BJ (cell line): ENCODE results near the gene LRRC8A. TPM values are rescaled to one million over a fixed set of nuclear protein-coding genes. Genes with fewer than 3 reads are reported as not detected.

Experiments used
- CTCF ChIA-PET: fragments of 350-600 bp; formaldehyde crosslinking; extraction: SDS; loops from one replicate; lab custom pipeline; 2021; ENCODE audit warnings: antibody characterized with exemption, inconsistent platforms; lab: Yijun Ruan, JAX
- POLR2A ChIA-PET: fragments of 300-600 bp; sonication (Branson Sonifier 250); formaldehyde crosslinking; extraction: SDS; loops from one replicate; lab custom pipeline; 2021; ENCODE audit warnings: antibody characterized with exemption; lab: Charles Lee
- DNase-seq: peaks from one replicate; pipeline ENCODE4 v3.0.0-alpha.2; 2011; ENCODE audit warnings: low read depth
- H3K27me3 ChIP-seq: 2 replicates; pipeline ENCODE4 v1.6.0; 2011; ENCODE audit warnings: low read length; ENCODE audit not compliant: control insufficient read depth, insufficient read depth
- H3K36me3 ChIP-seq: 2 replicates; pipeline ENCODE4 v1.5.1; 2011; ENCODE audit warnings: low read length; ENCODE audit not compliant: control insufficient read depth, insufficient read depth
- H3K4me3 ChIP-seq: 2 replicates; pipeline ENCODE4 v1.5.1; 2011; ENCODE audit warnings: low read depth, mild to moderate bottlenecking, control low read depth, low read length
- polyA plus RNA-seq: library from polyadenylated mRNA; depleted of rRNA; stranded (reverse); fragments of >200 nt; gene quantifications from 2 replicates; pipeline ENCODE4 v1.2.3, GENCODE V29; 2011
- TF ChIP-seq, protein P1 (sequence below): IDR thresholded peaks from 2 replicates; pipeline ENCODE4 v1.5.1; 2011; ENCODE audit warnings: low read depth, mild to moderate bottlenecking, control low read depth, inconsistent platforms, low read length, moderate library complexity; ENCODE audit not compliant: insufficient read depth

The LRRC8A gene
- polyA plus RNA-seq, 1 experiment: 56.2 TPM

DNA sequence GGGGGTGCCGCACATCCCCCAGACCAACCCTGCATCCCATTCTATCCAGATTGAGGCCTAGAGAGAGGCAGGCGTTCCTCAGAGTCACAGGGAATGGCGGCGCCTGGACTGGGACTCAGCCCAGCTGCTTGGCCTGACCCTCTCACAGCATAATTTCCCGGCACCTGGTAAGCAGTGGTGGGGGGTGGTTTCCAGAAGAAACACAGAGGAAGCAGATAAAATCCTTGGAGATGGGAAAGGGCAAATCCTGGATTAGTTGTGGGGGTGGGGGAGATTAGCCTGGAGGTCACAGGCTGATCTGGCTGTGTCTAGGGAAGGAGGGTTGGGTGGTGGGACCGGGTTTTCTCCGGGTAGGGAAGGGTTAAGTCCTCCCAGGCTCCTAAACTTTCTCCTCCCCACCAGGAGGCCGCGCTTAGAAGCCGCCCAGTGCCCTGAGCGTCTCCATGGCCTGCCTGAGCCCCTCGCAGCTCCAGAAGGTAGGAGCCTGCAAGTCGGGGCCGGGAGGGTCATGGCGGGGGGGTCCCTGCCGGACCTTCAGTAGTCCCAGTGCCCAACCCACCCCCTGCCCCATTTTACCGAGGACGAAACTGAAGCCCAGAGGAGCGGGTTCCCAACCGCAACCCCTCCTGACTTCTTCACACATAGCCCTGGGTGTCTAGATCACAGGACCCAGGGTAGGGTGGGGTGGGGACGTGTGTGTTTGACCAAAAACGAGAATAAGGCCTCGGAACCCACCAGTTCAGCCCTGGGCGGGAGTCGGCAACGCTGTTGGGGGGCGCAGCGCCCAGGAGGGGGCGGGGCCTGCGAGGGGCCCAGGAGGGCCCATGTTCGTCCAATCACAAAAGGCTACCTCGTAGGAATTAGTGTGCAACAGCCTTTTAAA lies 40.2 kb downstream of the LRRC8A start:
- peak overlapping the region; percentile 53 for H3K4me3 ChIP-seq
- peaks cover 7% of the 10 kb centered on the region for H3K36me3 ChIP-seq
- ChIA-PET CTCF (interaction anchor here (0.6 to 9.9 kb wide), 7 partner anchors 10 to 104 kb away, joined by 3 to 228 read pairs (median 3); partner anchors contain the start of genes ENDOG, KYAT1 and LRRC8A), POLR2A (interaction anchor here (0.7 kb wide), 1 partner anchor 25 kb away, joined by 4 read pairs; no protein-coding TSS in a partner anchor)
- TF ChIP-seq, protein P1, sequence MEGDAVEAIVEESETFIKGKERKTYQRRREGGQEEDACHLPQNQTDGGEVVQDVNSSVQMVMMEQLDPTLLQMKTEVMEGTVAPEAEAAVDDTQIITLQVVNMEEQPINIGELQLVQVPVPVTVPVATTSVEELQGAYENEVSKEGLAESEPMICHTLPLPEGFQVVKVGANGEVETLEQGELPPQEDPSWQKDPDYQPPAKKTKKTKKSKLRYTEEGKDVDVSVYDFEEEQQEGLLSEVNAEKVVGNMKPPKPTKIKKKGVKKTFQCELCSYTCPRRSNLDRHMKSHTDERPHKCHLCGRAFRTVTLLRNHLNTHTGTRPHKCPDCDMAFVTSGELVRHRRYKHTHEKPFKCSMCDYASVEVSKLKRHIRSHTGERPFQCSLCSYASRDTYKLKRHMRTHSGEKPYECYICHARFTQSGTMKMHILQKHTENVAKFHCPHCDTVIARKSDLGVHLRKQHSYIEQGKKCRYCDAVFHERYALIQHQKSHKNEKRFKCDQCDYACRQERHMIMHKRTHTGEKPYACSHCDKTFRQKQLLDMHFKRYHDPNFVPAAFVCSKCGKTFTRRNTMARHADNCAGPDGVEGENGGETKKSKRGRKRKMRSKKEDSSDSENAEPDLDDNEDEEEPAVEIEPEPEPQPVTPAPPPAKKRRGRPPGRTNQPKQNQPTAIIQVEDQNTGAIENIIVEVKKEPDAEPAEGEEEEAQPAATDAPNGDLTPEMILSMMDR: no peak
- no peak for DNase-seq
- H3K27me3 ChIP-seq: no peaks in the 10 kb centered on the region

DNA sequence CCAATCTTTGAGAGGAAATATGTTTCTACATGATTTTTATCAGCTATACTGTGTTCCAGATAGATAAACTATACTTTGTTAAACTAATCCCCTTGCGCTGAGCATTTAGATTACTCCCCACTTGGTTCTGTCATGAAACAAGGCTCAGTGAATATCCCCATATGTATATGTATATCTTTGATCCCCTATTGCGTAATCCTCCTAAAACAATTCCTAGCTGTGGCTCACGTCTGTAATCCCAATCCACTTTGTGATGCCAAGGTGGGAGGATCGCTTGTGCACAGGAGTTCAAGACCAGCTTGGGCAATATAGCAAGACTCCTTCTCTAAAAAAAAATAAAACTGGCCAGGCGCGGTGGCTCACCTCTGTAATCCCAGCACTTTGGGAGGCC lies 41.6 kb downstream of the LRRC8A start:
- ChIA-PET CTCF (interaction anchor here (0.7 to 9.9 kb wide), 4 partner anchors 14 to 71 kb away, joined by 3 to 228 read pairs (median 3); no protein-coding TSS in a partner anchor), POLR2A (no interaction called here)
- TF ChIP-seq, protein P1: no peak
- DNase-seq: no peak
- no peaks in the 10 kb centered on the region for H3K27me3 ChIP-seq
- H3K36me3 ChIP-seq: 0 out of 2 replicates have a peak, but pooled peaks cover 3% of the 10 kb centered on the region
- no peak overlapping the region for H3K4me3 ChIP-seq

DNA sequence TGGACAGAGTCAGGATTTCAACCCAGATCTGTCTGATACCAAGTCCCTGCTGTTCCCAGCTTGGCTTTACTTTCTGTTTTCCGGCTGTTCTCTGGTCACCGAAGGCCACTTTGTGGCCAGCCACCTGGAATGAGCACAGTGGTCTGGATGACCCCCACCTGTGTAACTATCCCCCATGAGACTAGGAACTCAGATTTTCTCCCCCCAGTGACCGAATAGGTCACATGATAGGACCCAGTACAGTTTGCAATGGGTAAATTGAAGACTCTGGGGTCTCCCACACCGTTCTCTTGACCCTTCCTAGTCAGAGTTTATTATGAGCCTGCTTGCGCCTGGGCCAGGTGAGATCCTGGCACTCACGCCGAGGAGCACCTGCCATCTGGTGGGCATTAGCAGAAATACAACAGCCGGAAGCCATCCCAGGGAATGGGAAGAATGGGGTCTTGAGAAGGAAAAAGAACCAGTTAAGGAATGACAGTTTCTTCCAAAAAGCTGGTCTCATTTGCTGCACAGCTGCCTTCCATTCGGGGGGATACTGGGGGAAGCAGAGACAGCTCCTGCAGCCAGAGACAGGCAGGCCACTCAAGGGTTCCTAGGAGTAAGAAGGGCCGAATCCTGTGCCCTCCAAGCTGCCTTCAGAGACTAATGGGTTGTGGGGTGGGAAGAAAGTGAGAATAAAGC lies 45.9 kb downstream of the LRRC8A start:
- no peaks in the 10 kb centered on the region for H3K27me3 ChIP-seq
- H3K36me3 ChIP-seq: 0 out of 2 replicates have a peak, but pooled peaks cover 3% of the 10 kb centered on the region
- no peak overlapping the region for H3K4me3 ChIP-seq
- TF ChIP-seq, protein P1: peak; percentile 87
- CTCF ChIA-PET: interaction anchor here (0.9 to 9.9 kb wide), 26 partner anchors 9 to 277 kb away, joined by 3 to 228 read pairs (median 8); partner anchors contain the start of genes ENDOG, KYAT1 and LRRC8A
- DNase-seq: no peak
- POLR2A ChIA-PET: no interaction called here

DNA sequence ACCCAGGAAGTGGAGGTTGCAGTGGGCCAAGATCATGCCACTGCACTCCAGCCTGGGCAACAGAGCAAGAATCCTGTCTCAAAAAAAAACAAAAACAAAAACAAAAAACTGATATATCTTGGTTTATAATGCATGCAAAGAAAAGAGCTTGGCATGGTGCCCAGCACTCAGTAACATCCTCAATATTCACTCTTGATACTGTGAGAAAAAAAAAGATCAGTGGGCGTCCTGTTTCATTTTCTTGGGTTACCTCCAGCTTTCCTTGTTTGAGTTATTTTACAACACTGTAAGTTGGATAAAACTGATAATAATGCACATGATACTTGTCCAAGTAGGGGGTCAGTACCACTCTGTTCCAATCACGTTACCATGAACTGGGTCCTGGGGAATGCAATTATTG lies 46.7 kb downstream of the LRRC8A start:
- no peak for DNase-seq
- 0 out of 2 replicates have a peak, but pooled peaks cover 3% of the 10 kb centered on the region for H3K36me3 ChIP-seq
- CTCF ChIA-PET: interaction anchor here (0.9 to 9.9 kb wide), 25 partner anchors 8 to 110 kb away, joined by 3 to 228 read pairs (median 9); partner anchors contain the start of genes ENDOG, KYAT1, LRRC8A and SH3GLB2
- H3K27me3 ChIP-seq: no peaks in the 10 kb centered on the region
- no peak overlapping the region for H3K4me3 ChIP-seq
- TF ChIP-seq, protein P1: no peak
- POLR2A ChIA-PET: no interaction called here
